Naive thymus-derived CD8-positive, alpha-beta T cell (primary cell): ENCODE measurements around the gene ITGA6. TPM values are rescaled to one million over a fixed set of nuclear protein-coding genes. Genes with fewer than 3 reads are reported as not detected.

ENCODE experiments used
- ATAC-seq, 2 donors: fragments of 150-1000 bp; cut with Tn5 transposase in 1 of 2; sonication (Bioruptor Pico), chemical (Tn5 transposase) in 1 of 2; 1 replicate in 1 of 2; 2 replicates in 1 of 2; pipeline ENCODE4 v1.10.0; 2021; ENCODE audit warnings: mild to moderate bottlenecking in 2 of 2, moderate library complexity in 2 of 2
- POLR2A ChIA-PET: fragments of 350-600 bp; sonication (Branson Sonifier 250); formaldehyde crosslinking; loops from one replicate; lab custom pipeline; 2021; ENCODE audit warnings: antibody characterized with exemption; lab: Charles Lee
- DNase-seq, 10 donors: peaks; one replicate each; pipeline versions ENCODE4 v3.0.0 to v3.0.0-alpha.2; 2020 to 2022
- H3K27ac Mint-ChIP-seq, 10 donors: one replicate each; pipeline ENCODE4 v1.8.0; 2020 to 2022; ENCODE audit warnings: mild to moderate bottlenecking in 10 of 10, mixed read lengths in 10 of 10, moderate library complexity in 4 of 10, inconsistent platforms in 1 of 10
- H3K27me3 Mint-ChIP-seq, 5 donors: one replicate each; pipeline ENCODE4 v1.8.0; 2021 to 2022; ENCODE audit warnings: mixed read lengths in 5 of 5
- H3K36me3 Mint-ChIP-seq, 3 donors: one replicate each; pipeline ENCODE4 v1.8.0; 2020 to 2022; ENCODE audit warnings: mixed read lengths in 3 of 3, mild to moderate bottlenecking in 2 of 3, inconsistent platforms in 1 of 3
- H3K4me1 Mint-ChIP-seq, 4 donors: one replicate each; pipeline ENCODE4 v1.8.0; 2021 to 2022; ENCODE audit warnings: mixed read lengths in 4 of 4
- H3K4me3 Mint-ChIP-seq, 10 donors: one replicate each; pipeline ENCODE4 v1.8.0; 2020 to 2022; ENCODE audit warnings: mild to moderate bottlenecking in 10 of 10, mixed read lengths in 10 of 10, moderate library complexity in 6 of 10, inconsistent platforms in 1 of 10
- H3K9me3 Mint-ChIP-seq, 9 donors: one replicate each; pipeline ENCODE4 v1.8.0; 2020 to 2022; ENCODE audit warnings: mixed read lengths in 9 of 9, mild to moderate bottlenecking in 3 of 9, inconsistent platforms in 1 of 9, moderate library complexity in 1 of 9
- polyA plus RNA-seq, 3 donors: library from polyadenylated mRNA; unstranded; fragments of 300-500 nt; fragmentation: Illumina TruSeq; gene quantifications; one replicate each; pipeline ENCODE4 v1.2.3, GENCODE V29; 2021
- total RNA-seq, 8 experiments: library from RNA in 2 of 8; stranded (reverse) in 2 of 8; gene quantifications; one replicate each; pipeline ENCODE4 v1.2.3 and lab custom pipeline; 2021 to 2026

Gene ITGA6
- total and polyA plus RNA-seq, 5 experiments from 2014 or later: 58.4 to 127 (median 80.0) TPM

GRCh38 chr2:172434821-172435605 lies 7.6 kb downstream of the ITGA6 start:
- Mint-ChIP-seq H3K4me3 (peak overlapping the region in 8 of 10 donors; percentile 43 to 99 (median 82)), H3K4me1 (peaks cover 0 to 53% (median 3%) of the 10 kb centered on the region in 4 donors), H3K9me3 (no peaks in the 10 kb centered on the region), H3K36me3 (peaks cover 0 to 4% (median 0%) of the 10 kb centered on the region in 3 donors), H3K27me3 (no peaks in the 10 kb centered on the region), H3K27ac (peak overlapping the region in 4 of 10 donors; percentile 85 to 94 (median 88))
- peak in 9 of 10 donors; percentile 19 to 89 (median 74) for DNase-seq
- POLR2A ChIA-PET: interaction anchor here (0.7 to 12.5 kb wide), 6 partner anchors 11 to 41 kb away, joined by 3 to 304 read pairs (median 9); no protein-coding TSS in a partner anchor
- ATAC-seq: peak; percentile 83 to 90

- no peak for ATAC-seq
- peaks cover 0 to 50% (median 4%) of the 10 kb centered on the region in 4 donors for H3K4me1 Mint-ChIP-seq
- H3K27me3 Mint-ChIP-seq: no peaks in the 10 kb centered on the region
- H3K27ac Mint-ChIP-seq: peak overlapping the region in 3 of 10 donors; percentile 81 to 87 (median 86)
- DNase-seq: no peak
- H3K4me3 Mint-ChIP-seq: peak overlapping the region in 4 of 10 donors; percentile 16 to 97 (median 32)
- H3K36me3 Mint-ChIP-seq: peaks cover 0 to 4% (median 0%) of the 10 kb centered on the region in 3 donors
- H3K9me3 Mint-ChIP-seq: no peaks in the 10 kb centered on the region
- POLR2A ChIA-PET: interaction anchor here (0.7 to 12.5 kb wide), 7 partner anchors 11 to 27 kb away, joined by 3 to 304 read pairs (median 9); no protein-coding TSS in a partner anchor
Measured at GRCh38 chr2:172435606-172435911, 8.2 kb downstream of the ITGA6 start.

GRCh38 chr2:172436889-172437288 lies 9.5 kb downstream of the ITGA6 start:
- no peaks in the 10 kb centered on the region for H3K36me3 Mint-ChIP-seq
- H3K9me3 Mint-ChIP-seq: no peaks in the 10 kb centered on the region
- no peak for ATAC-seq
- no peak for DNase-seq
- no peak overlapping the region for H3K27ac Mint-ChIP-seq
- H3K4me3 Mint-ChIP-seq: no peak overlapping the region
- H3K4me1 Mint-ChIP-seq: peaks cover 0 to 44% (median 16%) of the 10 kb centered on the region in 4 donors
- H3K27me3 Mint-ChIP-seq: no peaks in the 10 kb centered on the region
- POLR2A ChIA-PET: interaction anchor here (0.7 to 12.5 kb wide), 7 partner anchors 7 to 28 kb away, joined by 3 to 304 read pairs (median 3); partner anchors contain the start of gene ITGA6

- no peak overlapping the region for H3K27ac Mint-ChIP-seq
- POLR2A ChIA-PET: interaction anchor here (1.3 to 7.8 kb wide), 6 partner anchors 7 to 35 kb away, joined by 3 to 112 read pairs (median 6); partner anchors contain the start of gene ITGA6
- no peaks in the 10 kb centered on the region for H3K9me3 Mint-ChIP-seq
- peak in 5 of 10 donors; percentile 13 to 52 (median 35) for DNase-seq
- peaks cover 0 to 45% (median 23%) of the 10 kb centered on the region in 4 donors for H3K4me1 Mint-ChIP-seq
- no peak overlapping the region for H3K4me3 Mint-ChIP-seq
- no peaks in the 10 kb centered on the region for H3K27me3 Mint-ChIP-seq
- peak; percentile 32 to 33 for ATAC-seq
- no peaks in the 10 kb centered on the region for H3K36me3 Mint-ChIP-seq
Measured at GRCh38 chr2:172437419-172438341, 10.3 kb downstream of the ITGA6 start.

- Mint-ChIP-seq H3K36me3 (peaks cover 0 to 5% (median 0%) of the 10 kb centered on the region in 3 donors), H3K27me3 (no peaks in the 10 kb centered on the region), H3K4me3 (peak overlapping the region in 6 of 10 donors; percentile 24 to 75 (median 68)), H3K27ac (peak overlapping the region in 6 of 10 donors; percentile 54 to 88 (median 80)), H3K4me1 (peaks cover 0 to 42% (median 36%) of the 10 kb centered on the region in 4 donors), H3K9me3 (no peaks in the 10 kb centered on the region)
- DNase-seq (no peak), ATAC-seq (no peak)
- POLR2A ChIA-PET: interaction anchor here (1.3 to 7.8 kb wide), 6 partner anchors 8 to 34 kb away, joined by 4 to 112 read pairs (median 6); partner anchors contain the start of gene ITGA6
Measured at GRCh38 chr2:172438741-172439508, 11.5 kb downstream of the ITGA6 start.

- Mint-ChIP-seq H3K27ac (peak overlapping the region in 6 of 10 donors; percentile 18 to 88 (median 72)), H3K36me3 (peaks cover 0 to 7% (median 0%) of the 10 kb centered on the region in 3 donors), H3K9me3 (no peaks in the 10 kb centered on the region), H3K4me3 (peak overlapping the region in 7 of 10 donors; percentile 12 to 75 (median 63)), H3K27me3 (no peaks in the 10 kb centered on the region), H3K4me1 (peaks cover 0 to 45% (median 39%) of the 10 kb centered on the region in 4 donors)
- ATAC-seq (no peak), DNase-seq (no peak)
- POLR2A ChIA-PET: interaction anchor here (1.4 to 7.8 kb wide), 5 partner anchors 9 to 33 kb away, joined by 4 to 112 read pairs (median 6); partner anchors contain the start of gene ITGA6
Measured at GRCh38 chr2:172439509-172439860, 12.1 kb downstream of the ITGA6 start.

GRCh38 chr2:172439911-172440310 lies 12.5 kb downstream of the ITGA6 start:
- Mint-ChIP-seq H3K27ac (peak overlapping the region in 5 of 10 donors; percentile 18 to 88 (median 78)), H3K36me3 (peaks cover 0 to 11% (median 0%) of the 10 kb centered on the region in 3 donors), H3K9me3 (no peaks in the 10 kb centered on the region), H3K4me3 (peak overlapping the region in 7 of 10 donors; percentile 9 to 75 (median 48)), H3K4me1 (peaks cover 2 to 49% (median 42%) of the 10 kb centered on the region in 4 donors), H3K27me3 (no peaks in the 10 kb centered on the region)
- ATAC-seq (no peak), DNase-seq (no peak)
- POLR2A ChIA-PET: interaction anchor here (1.3 to 7.8 kb wide), 5 partner anchors 10 to 32 kb away, joined by 3 to 112 read pairs (median 14); partner anchors contain the start of gene ITGA6

GRCh38 chr2:172440795-172441194 lies 13.4 kb downstream of the ITGA6 start:
- Mint-ChIP-seq H3K4me3 (peak overlapping the region; percentile 59 to 95 (median 84)), H3K4me1 (peaks cover 5 to 54% (median 44%) of the 10 kb centered on the region in 4 donors), H3K27ac (peak overlapping the region in 9 of 10 donors; percentile 15 to 96 (median 81)), H3K27me3 (no peaks in the 10 kb centered on the region), H3K9me3 (no peaks in the 10 kb centered on the region), H3K36me3 (peaks cover 0 to 14% (median 0%) of the 10 kb centered on the region in 3 donors)
- DNase-seq (peak in 3 of 10 donors; percentile 32 to 50 (median 49)), ATAC-seq (peak; percentile 16 to 27)
- POLR2A ChIA-PET: interaction anchor here (0.6 to 7.8 kb wide), 7 partner anchors 8 to 208 kb away, joined by 3 to 112 read pairs (median 14); partner anchors contain the start of gene ITGA6

- Mint-ChIP-seq H3K9me3 (no peaks in the 10 kb centered on the region), H3K4me1 (peaks cover 17 to 57% (median 45%) of the 10 kb centered on the region in 4 donors), H3K4me3 (peak overlapping the region; percentile 77 to 95 (median 88)), H3K27ac (peak overlapping the region; percentile 30 to 98 (median 88)), H3K27me3 (no peaks in the 10 kb centered on the region), H3K36me3 (peaks cover 0 to 16% (median 0%) of the 10 kb centered on the region in 3 donors)
- peak in 8 of 10 donors; percentile 24 to 67 (median 58) for DNase-seq
- POLR2A ChIA-PET: interaction anchor here (1.0 to 7.8 kb wide), 5 partner anchors 10 to 30 kb away, joined by 3 to 112 read pairs (median 15); partner anchors contain the start of gene ITGA6
- peak; percentile 49 to 64 for ATAC-seq
Measured at GRCh38 chr2:172442072-172442895, 14.9 kb downstream of the ITGA6 start.

GRCh38 chr2:172445851-172446250 lies 18.5 kb downstream of the ITGA6 start:
- Mint-ChIP-seq H3K27ac (peak overlapping the region in 7 of 10 donors; percentile 46 to 81 (median 70)), H3K36me3 (peaks cover 0 to 30% (median 0%) of the 10 kb centered on the region in 3 donors), H3K27me3 (peaks cover 0 to 2% (median 0%) of the 10 kb centered on the region in 5 donors), H3K9me3 (no peaks in the 10 kb centered on the region), H3K4me1 (peaks cover 48 to 81% (median 63%) of the 10 kb centered on the region in 4 donors), H3K4me3 (peak overlapping the region in 8 of 10 donors; percentile 16 to 69 (median 34))
- ATAC-seq (no peak), DNase-seq (no peak)
- POLR2A ChIA-PET: interaction anchor here (1.1 to 2.6 kb wide), 8 partner anchors 8 to 19 kb away, joined by 3 to 10 read pairs (median 6); no protein-coding TSS in a partner anchor
